HEK293 (cell line): Measurements from ENCODE around the gene UFM1.
"Not testable (repeated sequence)": the region's sequence is repeated elsewhere in the genome, so short reads cannot be mapped to it uniquely, and the experiment has no call there.

Experiments
- CTCF ChIA-PET: fragments of 350-600 bp; formaldehyde crosslinking; extraction: SDS; loops from one replicate; lab custom pipeline; 2021; ENCODE audit warnings: antibody characterized with exemption; lab: Yijun Ruan, JAX
- POLR2A ChIA-PET: fragments of 300-600 bp; formaldehyde crosslinking; extraction: SDS; loops from one replicate; lab custom pipeline; 2020; ENCODE audit warnings: antibody characterized with exemption, inconsistent platforms; lab: Yijun Ruan, JAX
- H3K27ac ChIP-seq: fragments of 200-500 bp; sonication (Bioruptor generic); 2 replicates; pipeline ENCODE4 v1.5.1; 2014; ENCODE audit warnings: low read depth, low read length, control low read depth, inconsistent platforms; ENCODE audit errors: extremely low read depth
- H3K36me3 ChIP-seq, 2 experiments: fragments of 200-500 bp in 1 of 2; sonication (Bioruptor generic) in 1 of 2; 1 replicate in 1 of 2; 2 replicates in 1 of 2; pipeline ENCODE4 v1.5.1; 2014 to 2017; ENCODE audit warnings: inconsistent platforms in 2 of 2, low read length in 2 of 2; ENCODE audit not compliant: control insufficient read depth in 2 of 2, insufficient read depth in 1 of 2
- H3K4me1 ChIP-seq: fragments of 200-500 bp; sonication (Bioruptor generic); 2 replicates; pipeline ENCODE4 v1.5.1; 2014; ENCODE audit warnings: mild to moderate bottlenecking, low read length, inconsistent platforms; ENCODE audit not compliant: control insufficient read depth, insufficient read depth
- H3K4me3 ChIP-seq: 2 replicates; pipeline ENCODE4 v1.5.1; 2011; ENCODE audit warnings: low read depth, mild to moderate bottlenecking, control low read depth, low read length, moderate library complexity
- H3K9me3 ChIP-seq: fragments of 200-500 bp; sonication (Bioruptor generic); 2 replicates; pipeline ENCODE4 v1.5.1; 2014; ENCODE audit warnings: low read depth, low read length, inconsistent platforms; ENCODE audit not compliant: control insufficient read depth, insufficient read depth
- KLF1 ChIP-seq: fragments of 450-650 bp; formaldehyde crosslinking; IDR thresholded peaks from 2 replicates; pipeline ENCODE4 v1.5.1; 2016; ENCODE audit warnings: missing biosample characterization, missing genetic modification characterization
- MEIS1 ChIP-seq: sonication (generic); formaldehyde crosslinking; IDR thresholded peaks from 2 replicates; pipeline ENCODE4 v1.8.1; 2022; ENCODE audit warnings: missing genetic modification reagents, mild to moderate bottlenecking, borderline replicate concordance
- SALL2 ChIP-seq: fragments of 450-650 bp; formaldehyde crosslinking; IDR thresholded peaks from 2 replicates; pipeline ENCODE4 v1.5.0; 2017; ENCODE audit warnings: missing biosample characterization, mild to moderate bottlenecking, missing genetic modification characterization, borderline replicate concordance
- SP2 ChIP-seq: fragments of 450-650 bp; formaldehyde crosslinking; IDR thresholded peaks from 2 replicates; pipeline ENCODE4 v1.5.1; 2016; ENCODE audit warnings: missing biosample characterization, missing genetic modification characterization
- ZBTB1 ChIP-seq: fragments of 450-650 bp; formaldehyde crosslinking; IDR thresholded peaks from 2 replicates; pipeline ENCODE4 v1.5.1; 2016; ENCODE audit warnings: missing biosample characterization, missing genetic modification characterization
- ZFP3 ChIP-seq: fragments of 450-650 bp; formaldehyde crosslinking; IDR thresholded peaks from 2 replicates; pipeline ENCODE4 v1.5.1; 2016; ENCODE audit warnings: low read depth, missing biosample characterization, missing genetic modification characterization
- ZIC2 ChIP-seq: fragments of 450-650 bp; formaldehyde crosslinking; IDR thresholded peaks from 2 replicates; pipeline ENCODE4 v1.5.1; 2016; ENCODE audit warnings: missing biosample characterization, missing genetic modification characterization
- ZNF114 ChIP-seq: fragments of 450-650 bp; formaldehyde crosslinking; IDR thresholded peaks from 2 replicates; pipeline ENCODE4 v1.5.0; 2017; ENCODE audit warnings: missing biosample characterization, missing genetic modification characterization
- ZNF169 ChIP-seq: fragments of 450-650 bp; formaldehyde crosslinking; IDR thresholded peaks from 2 replicates; pipeline ENCODE4 v1.5.1; 2016; ENCODE audit warnings: missing biosample characterization, missing genetic modification characterization
- ZNF175 ChIP-seq: fragments of 450-650 bp; formaldehyde crosslinking; IDR thresholded peaks from 2 replicates; pipeline ENCODE4 v1.5.1; 2016; ENCODE audit warnings: missing biosample characterization, missing genetic modification characterization
- ZNF202 ChIP-seq: fragments of 450-650 bp; formaldehyde crosslinking; IDR thresholded peaks from 2 replicates; pipeline ENCODE4 v1.5.1; 2016; ENCODE audit warnings: missing biosample characterization, missing genetic modification characterization, borderline replicate concordance
- ZNF324 ChIP-seq: fragments of 450-650 bp; formaldehyde crosslinking; IDR thresholded peaks from 2 replicates; pipeline ENCODE4 v1.5.1; 2016; ENCODE audit warnings: missing biosample characterization, missing genetic modification characterization
- ZNF341 ChIP-seq: fragments of 450-650 bp; formaldehyde crosslinking; IDR thresholded peaks from 2 replicates; pipeline ENCODE4; 2016; ENCODE audit warnings: low read depth, missing biosample characterization, missing genetic modification characterization
- ZNF423 ChIP-seq: fragments of 450-650 bp; formaldehyde crosslinking; IDR thresholded peaks from 2 replicates; pipeline ENCODE4 v1.5.1; 2016; ENCODE audit warnings: missing biosample characterization, missing genetic modification characterization
- ZNF48 ChIP-seq: fragments of 450-650 bp; formaldehyde crosslinking; IDR thresholded peaks from 2 replicates; pipeline ENCODE4 v1.5.1; 2016; ENCODE audit warnings: missing biosample characterization, missing genetic modification characterization
- ZNF530 ChIP-seq: fragments of 450-650 bp; formaldehyde crosslinking; IDR thresholded peaks from 2 replicates; pipeline ENCODE4 v1.5.1; 2016; ENCODE audit warnings: low read depth, missing biosample characterization, missing genetic modification characterization
- ZNF571 ChIP-seq: fragments of 450-650 bp; formaldehyde crosslinking; IDR thresholded peaks from 2 replicates; pipeline ENCODE4 v1.5.0; 2017; ENCODE audit warnings: missing biosample characterization, missing genetic modification characterization
- ZNF677 ChIP-seq: fragments of 450-650 bp; IDR thresholded peaks from 2 replicates; pipeline ENCODE4 v1.5.0; 2018; ENCODE audit warnings: missing biosample characterization, mild to moderate bottlenecking, missing genetic modification characterization, moderate library complexity
- ZSCAN23 ChIP-seq: fragments of 450-650 bp; formaldehyde crosslinking; IDR thresholded peaks from 2 replicates; pipeline ENCODE4 v1.5.1; 2016; ENCODE audit warnings: missing biosample characterization, missing genetic modification characterization
- TF ChIP-seq, protein P1 (sequence below): fragments of 450-650 bp; formaldehyde crosslinking; IDR thresholded peaks from 2 replicates; pipeline ENCODE4 v1.5.1; 2016; ENCODE audit warnings: missing biosample characterization, missing genetic modification characterization
- TF ChIP-seq, protein P2 (sequence below): fragments of 450-650 bp; formaldehyde crosslinking; IDR thresholded peaks from 2 replicates; pipeline ENCODE4 v1.5.1; 2016; ENCODE audit warnings: missing biosample characterization, missing genetic modification characterization
- TF ChIP-seq, protein P3 (sequence below): fragments of 450-650 bp; formaldehyde crosslinking; IDR thresholded peaks from 2 replicates; pipeline ENCODE4 v1.5.0; 2017; ENCODE audit warnings: missing biosample characterization, missing genetic modification characterization, borderline replicate concordance

Gene UFM1

DNA sequence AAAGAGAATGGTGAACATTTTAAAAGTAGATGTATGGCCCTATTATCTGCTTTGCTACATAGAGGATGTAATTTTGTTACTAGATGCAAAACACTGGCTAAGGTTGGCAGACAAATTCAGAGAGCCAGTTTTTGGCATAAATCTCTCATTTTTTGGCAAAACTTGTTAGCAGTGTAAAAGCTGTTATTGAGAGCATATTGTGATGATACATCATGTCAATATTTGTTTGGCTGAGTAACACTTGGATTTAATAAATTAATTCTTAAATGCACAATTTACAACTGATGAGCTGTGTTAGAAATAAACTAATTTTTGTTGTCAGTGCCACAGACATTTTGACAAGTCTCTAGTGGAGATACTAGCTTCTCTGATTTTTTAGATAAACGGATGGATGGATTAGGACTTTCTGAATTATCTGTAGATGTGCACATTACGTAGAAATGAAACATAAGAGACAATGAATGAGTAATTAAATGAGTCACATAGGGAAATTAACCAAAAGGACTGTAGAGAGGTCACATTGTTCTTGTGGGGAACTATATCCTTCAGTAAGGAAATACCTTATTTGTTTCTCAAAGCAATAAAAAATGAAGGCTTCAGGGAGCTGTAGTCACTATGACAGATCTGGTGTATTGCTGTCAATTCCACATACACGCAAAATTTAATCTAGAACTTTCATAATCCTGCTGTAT, 17.4 kb downstream of the UFM1 start:
- TF ChIP-seq, protein P1, sequence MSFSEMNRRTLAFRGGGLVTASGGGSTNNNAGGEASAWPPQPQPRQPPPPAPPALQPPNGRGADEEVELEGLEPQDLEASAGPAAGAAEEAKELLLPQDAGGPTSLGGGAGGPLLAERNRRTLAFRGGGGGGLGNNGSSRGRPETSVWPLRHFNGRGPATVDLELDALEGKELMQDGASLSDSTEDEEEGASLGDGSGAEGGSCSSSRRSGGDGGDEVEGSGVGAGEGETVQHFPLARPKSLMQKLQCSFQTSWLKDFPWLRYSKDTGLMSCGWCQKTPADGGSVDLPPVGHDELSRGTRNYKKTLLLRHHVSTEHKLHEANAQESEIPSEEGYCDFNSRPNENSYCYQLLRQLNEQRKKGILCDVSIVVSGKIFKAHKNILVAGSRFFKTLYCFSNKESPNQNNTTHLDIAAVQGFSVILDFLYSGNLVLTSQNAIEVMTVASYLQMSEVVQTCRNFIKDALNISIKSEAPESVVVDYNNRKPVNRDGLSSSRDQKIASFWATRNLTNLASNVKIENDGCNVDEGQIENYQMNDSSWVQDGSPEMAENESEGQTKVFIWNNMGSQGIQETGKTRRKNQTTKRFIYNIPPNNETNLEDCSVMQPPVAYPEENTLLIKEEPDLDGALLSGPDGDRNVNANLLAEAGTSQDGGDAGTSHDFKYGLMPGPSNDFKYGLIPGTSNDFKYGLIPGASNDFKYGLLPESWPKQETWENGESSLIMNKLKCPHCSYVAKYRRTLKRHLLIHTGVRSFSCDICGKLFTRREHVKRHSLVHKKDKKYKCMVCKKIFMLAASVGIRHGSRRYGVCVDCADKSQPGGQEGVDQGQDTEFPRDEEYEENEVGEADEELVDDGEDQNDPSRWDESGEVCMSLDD (tag by site-specific recombination) = no peak
- TF ChIP-seq ZNF571 (tag by site-specific recombination) (no peak), ZNF324 (tag by site-specific recombination) (no peak), ZNF169 (no peak), SP2 (tag by site-specific recombination) (no peak), ZNF530 (tag by site-specific recombination) (no peak), ZSCAN23 (no peak), KLF1 (no peak), ZNF175 (no peak), ZNF341 (tag by site-specific recombination) (no peak), ZNF48 (tag by site-specific recombination) (no peak), ZNF677 (tag by site-specific recombination) (no peak), ZNF423 (no peak), ZIC2 (tag by site-specific recombination) (no peak)
- TF ChIP-seq, protein P2, sequence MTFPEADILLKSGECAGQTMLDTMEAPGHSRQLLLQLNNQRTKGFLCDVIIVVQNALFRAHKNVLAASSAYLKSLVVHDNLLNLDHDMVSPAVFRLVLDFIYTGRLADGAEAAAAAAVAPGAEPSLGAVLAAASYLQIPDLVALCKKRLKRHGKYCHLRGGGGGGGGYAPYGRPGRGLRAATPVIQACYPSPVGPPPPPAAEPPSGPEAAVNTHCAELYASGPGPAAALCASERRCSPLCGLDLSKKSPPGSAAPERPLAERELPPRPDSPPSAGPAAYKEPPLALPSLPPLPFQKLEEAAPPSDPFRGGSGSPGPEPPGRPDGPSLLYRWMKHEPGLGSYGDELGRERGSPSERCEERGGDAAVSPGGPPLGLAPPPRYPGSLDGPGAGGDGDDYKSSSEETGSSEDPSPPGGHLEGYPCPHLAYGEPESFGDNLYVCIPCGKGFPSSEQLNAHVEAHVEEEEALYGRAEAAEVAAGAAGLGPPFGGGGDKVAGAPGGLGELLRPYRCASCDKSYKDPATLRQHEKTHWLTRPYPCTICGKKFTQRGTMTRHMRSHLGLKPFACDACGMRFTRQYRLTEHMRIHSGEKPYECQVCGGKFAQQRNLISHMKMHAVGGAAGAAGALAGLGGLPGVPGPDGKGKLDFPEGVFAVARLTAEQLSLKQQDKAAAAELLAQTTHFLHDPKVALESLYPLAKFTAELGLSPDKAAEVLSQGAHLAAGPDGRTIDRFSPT (tag by site-specific recombination) = no peak
- TF ChIP-seq, protein P3, sequence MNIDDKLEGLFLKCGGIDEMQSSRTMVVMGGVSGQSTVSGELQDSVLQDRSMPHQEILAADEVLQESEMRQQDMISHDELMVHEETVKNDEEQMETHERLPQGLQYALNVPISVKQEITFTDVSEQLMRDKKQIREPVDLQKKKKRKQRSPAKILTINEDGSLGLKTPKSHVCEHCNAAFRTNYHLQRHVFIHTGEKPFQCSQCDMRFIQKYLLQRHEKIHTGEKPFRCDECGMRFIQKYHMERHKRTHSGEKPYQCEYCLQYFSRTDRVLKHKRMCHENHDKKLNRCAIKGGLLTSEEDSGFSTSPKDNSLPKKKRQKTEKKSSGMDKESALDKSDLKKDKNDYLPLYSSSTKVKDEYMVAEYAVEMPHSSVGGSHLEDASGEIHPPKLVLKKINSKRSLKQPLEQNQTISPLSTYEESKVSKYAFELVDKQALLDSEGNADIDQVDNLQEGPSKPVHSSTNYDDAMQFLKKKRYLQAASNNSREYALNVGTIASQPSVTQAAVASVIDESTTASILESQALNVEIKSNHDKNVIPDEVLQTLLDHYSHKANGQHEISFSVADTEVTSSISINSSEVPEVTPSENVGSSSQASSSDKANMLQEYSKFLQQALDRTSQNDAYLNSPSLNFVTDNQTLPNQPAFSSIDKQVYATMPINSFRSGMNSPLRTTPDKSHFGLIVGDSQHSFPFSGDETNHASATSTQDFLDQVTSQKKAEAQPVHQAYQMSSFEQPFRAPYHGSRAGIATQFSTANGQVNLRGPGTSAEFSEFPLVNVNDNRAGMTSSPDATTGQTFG = no peak
- ChIA-PET POLR2A (no interaction called here), CTCF (no interaction called here)
- no peaks in the 10 kb centered on the region for H3K4me1 ChIP-seq
- H3K36me3 ChIP-seq = peaks cover 0 to 5% of the 10 kb centered on the region in 2 experiments; a peak in 2 of 3 replicates
- H3K9me3 ChIP-seq = no peaks in the 10 kb centered on the region
- H3K4me3 ChIP-seq = no peak overlapping the region
- no peak overlapping the region for H3K27ac ChIP-seq

DNA sequence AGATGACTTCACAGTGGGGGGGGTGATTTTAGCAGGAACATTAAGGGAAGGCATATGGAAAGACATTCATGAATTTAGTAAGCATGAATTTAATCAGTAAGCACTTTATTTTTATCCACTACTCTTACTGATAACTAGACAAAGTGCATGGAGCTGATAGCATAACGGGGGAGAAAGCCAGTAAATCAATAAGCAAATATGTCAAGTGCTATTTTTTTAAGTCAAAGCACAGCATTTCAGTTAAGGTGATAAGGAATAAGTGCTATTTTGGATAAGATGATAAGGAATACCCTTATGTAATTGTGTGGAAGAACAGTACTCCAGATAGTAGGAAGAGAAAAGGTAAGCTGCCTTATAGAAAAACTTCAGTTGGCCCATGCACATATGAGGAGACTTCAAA, 19.4 kb downstream of the UFM1 start:
- H3K9me3 ChIP-seq = no peaks in the 10 kb centered on the region
- no peaks in the 10 kb centered on the region for H3K4me1 ChIP-seq
- no peaks in the 10 kb centered on the region for H3K36me3 ChIP-seq
- POLR2A ChIA-PET = no interaction called here
- CTCF ChIA-PET = no interaction called here
- H3K27ac ChIP-seq = no peak overlapping the region
- TF ChIP-seq ZNF114 (tag by site-specific recombination) (no peak), ZBTB1 (no peak), SALL2 (tag by site-specific recombination) (no peak), ZNF202 (tag by site-specific recombination) (no peak), ZNF341 (tag by site-specific recombination) (no peak), MEIS1 (CRISPR knock-in tag) (no peak), SP2 (tag by site-specific recombination) (no peak), ZFP3 (tag by site-specific recombination) (no peak), ZNF324 (tag by site-specific recombination) (no peak)
- H3K4me3 ChIP-seq = no peak overlapping the region

DNA sequence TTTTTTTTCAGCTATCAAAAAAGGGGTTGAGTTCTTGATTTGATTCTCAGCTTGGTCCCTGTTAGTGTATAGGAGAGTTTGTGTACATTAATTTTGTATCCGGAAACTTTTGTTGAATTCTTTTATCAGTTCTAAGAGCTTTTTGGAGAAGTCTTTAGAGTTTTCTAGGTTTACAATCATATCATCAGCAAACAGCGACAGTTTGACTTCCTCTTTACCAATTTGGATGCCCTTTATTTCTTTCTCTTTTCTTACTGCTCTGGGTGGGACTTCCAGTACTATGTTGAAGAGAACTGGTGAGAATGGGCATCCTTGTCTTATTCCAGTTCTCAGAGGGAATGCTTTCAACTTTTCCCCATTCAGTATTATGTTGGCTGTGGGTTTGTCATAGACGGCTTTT, 20.4 kb downstream of the UFM1 start:
- POLR2A ChIA-PET, H3K4me3 ChIP-seq, H3K36me3 ChIP-seq, H3K4me1 ChIP-seq, H3K9me3 ChIP-seq, H3K27ac ChIP-seq, CTCF ChIA-PET: not testable (repeated sequence)
